ENCODE results near the gene SLC27A2.

The SLC27A2 gene

DNA sequence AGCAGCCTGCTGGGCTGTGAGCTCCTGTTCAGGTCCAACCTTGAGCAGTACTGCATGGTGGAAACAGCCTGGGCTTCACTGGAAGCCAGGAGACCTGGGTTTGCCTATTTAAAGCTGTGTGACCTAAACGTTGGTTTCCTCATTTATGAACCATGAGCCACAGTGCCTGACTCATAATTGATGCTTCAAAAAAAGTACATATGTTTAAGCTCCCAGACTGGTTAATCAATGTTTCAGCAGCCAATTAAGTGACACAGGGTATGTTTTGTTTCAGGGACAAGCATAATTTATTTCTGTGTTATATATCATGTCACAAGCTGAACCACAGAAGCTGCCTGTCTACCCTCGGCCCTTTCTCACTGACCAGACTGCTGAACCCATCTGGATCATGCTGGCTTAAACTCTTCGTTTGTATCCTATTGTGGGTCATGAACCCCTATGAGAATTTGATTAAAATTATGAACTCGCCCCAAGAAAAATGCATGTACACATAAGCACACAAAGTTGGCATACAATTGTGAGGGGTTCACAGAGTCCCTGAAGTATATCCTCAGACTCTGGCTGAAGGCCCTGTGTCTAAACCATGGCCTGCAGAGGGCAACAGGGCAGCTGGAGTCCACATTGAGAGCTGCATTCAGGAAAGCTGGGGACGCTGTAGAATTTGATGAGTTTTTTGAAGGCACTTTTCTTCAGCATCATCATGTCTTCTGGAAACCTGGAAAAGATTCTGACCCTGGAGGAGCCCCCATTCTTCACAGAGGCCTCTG, 59.9 kb downstream of the SLC27A2 start:
- no peaks in the 10 kb centered on the region for H3K9me3 ChIP-seq (ENCODE audit: insufficient read depth, low read depth, low read length)
- 96% methylated on average over 5 of the region's 5 CpGs for WGBS
- no peaks in the 10 kb centered on the region for H3K4me1 ChIP-seq (ENCODE audit: insufficient read depth, low read length)
- no peak overlapping the region for H3K27ac ChIP-seq (ENCODE audit: low read depth, low read length)
- H3K9ac ChIP-seq (ENCODE audit: low read depth, low read length): no peak overlapping the region
- H3K36me3 ChIP-seq (ENCODE audit: insufficient read depth, low read length): no peaks in the 10 kb centered on the region
- no peak overlapping the region for H3K4me3 ChIP-seq (ENCODE audit: low read length)
- H3K27me3 ChIP-seq (ENCODE audit: insufficient read depth, low read length): no peaks in the 10 kb centered on the region

DNA sequence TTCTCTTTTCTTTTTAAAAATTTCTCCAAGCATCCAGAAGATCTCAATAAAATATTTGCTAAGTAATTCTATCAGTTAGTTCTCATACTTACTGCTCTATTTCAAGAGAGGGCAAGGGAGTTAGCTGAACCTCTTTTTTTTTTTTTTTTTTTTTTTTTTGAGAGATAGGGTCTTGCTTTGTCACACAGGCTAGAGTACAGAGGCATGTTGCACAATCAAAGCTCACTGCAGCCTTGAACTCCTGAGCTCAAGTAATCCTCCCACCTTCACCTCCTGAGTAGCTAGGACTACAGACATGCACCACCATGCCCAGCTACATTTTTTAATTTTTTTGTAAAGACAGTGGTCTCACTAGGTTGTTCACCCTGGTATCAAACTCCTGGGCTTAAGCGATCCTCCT, 62.2 kb downstream of the SLC27A2 start:
- WGBS: 93% methylated on average over 1 of the region's 1 CpG
- no peaks in the 10 kb centered on the region for H3K9me3 ChIP-seq (ENCODE audit: insufficient read depth, low read depth, low read length)
- no peaks in the 10 kb centered on the region for H3K36me3 ChIP-seq (ENCODE audit: insufficient read depth, low read length)
- H3K4me1 ChIP-seq (ENCODE audit: insufficient read depth, low read length): no peaks in the 10 kb centered on the region
- H3K27me3 ChIP-seq (ENCODE audit: insufficient read depth, low read length): no peaks in the 10 kb centered on the region
- no peak overlapping the region for H3K27ac ChIP-seq (ENCODE audit: low read depth, low read length)
- no peak overlapping the region for H3K4me3 ChIP-seq (ENCODE audit: low read length)
- no peak overlapping the region for H3K9ac ChIP-seq (ENCODE audit: low read depth, low read length)

DNA sequence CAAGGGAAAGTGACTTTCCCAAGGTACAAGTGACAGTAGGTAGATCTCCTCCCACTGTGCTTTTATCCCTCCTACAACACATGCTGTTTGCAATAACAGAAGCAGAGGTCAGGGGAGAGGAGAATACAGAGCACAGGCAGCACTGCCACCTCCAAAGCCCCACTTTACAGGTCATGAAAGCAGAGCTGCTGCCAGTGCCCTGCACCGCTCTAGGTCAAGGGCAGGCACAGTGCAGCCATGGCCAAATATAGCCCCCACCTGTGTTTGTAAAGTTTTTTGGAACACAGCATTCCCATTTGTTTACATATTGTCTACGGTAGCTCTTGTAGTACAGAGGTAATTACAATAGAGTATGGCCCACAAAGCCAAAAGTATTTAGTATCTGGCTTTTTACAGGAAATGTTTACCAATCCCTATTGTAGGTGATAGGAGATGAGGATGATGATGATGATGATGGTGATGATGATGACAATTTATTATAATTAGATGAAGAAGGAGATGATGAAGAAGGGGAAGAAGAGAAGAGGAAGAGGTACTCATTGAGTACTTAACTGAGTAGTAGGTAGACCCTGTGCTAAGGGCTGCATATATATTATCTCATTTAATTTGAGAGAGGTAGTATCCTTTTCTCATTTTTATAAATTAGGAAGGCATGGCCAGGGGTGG, 63.1 kb downstream of the SLC27A2 start:
- Histone ChIP-seq H3K27ac (ENCODE audit: low read depth, low read length) (no peak overlapping the region), H3K36me3 (ENCODE audit: insufficient read depth, low read length) (no peaks in the 10 kb centered on the region)
- 95% methylated on average over 2 of the region's 2 CpGs for WGBS

DNA sequence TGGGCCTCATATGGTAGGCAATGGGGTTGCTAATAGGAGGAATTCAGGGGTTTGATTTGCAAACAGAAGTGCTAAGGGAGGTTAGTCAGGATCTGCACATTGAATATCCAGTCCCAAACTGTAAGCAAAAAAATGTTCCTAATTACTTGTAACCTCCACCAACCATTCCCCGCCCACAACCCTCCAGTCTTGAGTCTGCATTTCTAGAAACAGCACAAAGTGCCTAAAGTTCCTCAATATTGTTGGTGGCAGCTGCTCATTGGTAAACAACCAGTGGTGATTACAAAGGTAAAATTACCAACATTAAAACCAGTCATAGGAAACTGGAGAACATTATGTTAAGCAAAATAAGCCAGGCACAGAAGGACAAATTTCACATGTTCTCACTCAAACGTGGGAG, 64.6 kb downstream of the SLC27A2 start:
- Histone ChIP-seq H3K27ac (ENCODE audit: low read depth, low read length) (no peak overlapping the region), H3K9ac (ENCODE audit: low read depth, low read length) (no peak overlapping the region), H3K4me3 (ENCODE audit: low read length) (no peak overlapping the region), H3K9me3 (ENCODE audit: insufficient read depth, low read depth, low read length) (no peaks in the 10 kb centered on the region), H3K4me1 (ENCODE audit: insufficient read depth, low read length) (no peaks in the 10 kb centered on the region), H3K27me3 (ENCODE audit: insufficient read depth, low read length) (no peaks in the 10 kb centered on the region), H3K36me3 (ENCODE audit: insufficient read depth, low read length) (no peaks in the 10 kb centered on the region)
- 93% methylated on average over 2 of the region's 2 CpGs for WGBS

More for the DNA sequence above, 63.1 kb downstream of the SLC27A2 start:
- H3K4me1 ChIP-seq (ENCODE audit: insufficient read depth, low read length): no peaks in the 10 kb centered on the region
- H3K27me3 ChIP-seq (ENCODE audit: insufficient read depth, low read length): no peaks in the 10 kb centered on the region
- H3K9ac ChIP-seq (ENCODE audit: low read depth, low read length): no peak overlapping the region
- no peak overlapping the region for H3K4me3 ChIP-seq (ENCODE audit: low read length)
- no peaks in the 10 kb centered on the region for H3K9me3 ChIP-seq (ENCODE audit: insufficient read depth, low read depth, low read length)

DNA sequence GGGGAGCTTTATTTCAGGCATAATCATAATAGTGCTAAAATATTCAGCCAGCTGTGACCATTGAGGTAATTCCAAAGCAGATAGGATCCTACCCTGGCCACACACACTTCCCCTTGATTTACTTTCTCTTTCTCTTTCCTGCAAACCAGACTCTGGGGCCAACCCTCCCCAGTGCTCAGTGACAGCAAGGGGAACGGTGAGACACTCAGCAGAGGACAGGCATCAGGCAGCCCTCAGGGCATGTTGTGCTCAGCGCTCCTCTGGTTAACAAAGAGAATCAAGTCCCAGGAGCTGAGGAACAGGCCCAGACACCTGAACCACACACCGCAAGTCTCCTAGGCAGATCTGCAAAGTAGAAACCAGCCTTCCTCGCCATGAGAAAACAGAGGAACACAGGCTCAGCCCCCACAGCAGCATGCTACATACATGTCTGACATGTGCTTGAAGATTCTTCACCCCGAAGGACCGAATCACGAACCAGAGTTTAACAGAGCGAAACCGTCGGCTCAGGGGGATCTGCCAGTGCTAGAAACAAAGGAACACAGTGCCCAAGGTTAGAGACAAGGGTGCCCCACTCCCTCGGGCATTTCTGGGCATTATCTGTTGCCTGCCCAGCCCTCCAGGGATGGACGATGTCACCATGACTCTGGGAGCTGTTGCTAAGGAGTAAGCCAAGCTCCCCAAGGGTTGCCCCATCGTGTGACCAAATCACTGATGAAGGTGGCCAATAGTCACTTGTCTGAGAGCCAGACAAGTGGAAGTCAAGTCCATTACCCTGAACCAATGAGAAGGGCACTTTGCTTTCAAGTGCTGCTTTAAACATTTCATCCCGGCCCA, 66.0 kb downstream of the SLC27A2 start:
- H3K36me3 ChIP-seq (ENCODE audit: insufficient read depth, low read length): no peaks in the 10 kb centered on the region
- H3K9me3 ChIP-seq (ENCODE audit: insufficient read depth, low read depth, low read length): no peaks in the 10 kb centered on the region
- no peaks in the 10 kb centered on the region for H3K27me3 ChIP-seq (ENCODE audit: insufficient read depth, low read length)
- no peak overlapping the region for H3K4me3 ChIP-seq (ENCODE audit: low read length)
- 91% methylated on average over 14 of the region's 14 CpGs for WGBS
- no peak overlapping the region for H3K9ac ChIP-seq (ENCODE audit: low read depth, low read length)
- no peaks in the 10 kb centered on the region for H3K4me1 ChIP-seq (ENCODE audit: insufficient read depth, low read length)
- H3K27ac ChIP-seq (ENCODE audit: low read depth, low read length): no peak overlapping the region

DNA sequence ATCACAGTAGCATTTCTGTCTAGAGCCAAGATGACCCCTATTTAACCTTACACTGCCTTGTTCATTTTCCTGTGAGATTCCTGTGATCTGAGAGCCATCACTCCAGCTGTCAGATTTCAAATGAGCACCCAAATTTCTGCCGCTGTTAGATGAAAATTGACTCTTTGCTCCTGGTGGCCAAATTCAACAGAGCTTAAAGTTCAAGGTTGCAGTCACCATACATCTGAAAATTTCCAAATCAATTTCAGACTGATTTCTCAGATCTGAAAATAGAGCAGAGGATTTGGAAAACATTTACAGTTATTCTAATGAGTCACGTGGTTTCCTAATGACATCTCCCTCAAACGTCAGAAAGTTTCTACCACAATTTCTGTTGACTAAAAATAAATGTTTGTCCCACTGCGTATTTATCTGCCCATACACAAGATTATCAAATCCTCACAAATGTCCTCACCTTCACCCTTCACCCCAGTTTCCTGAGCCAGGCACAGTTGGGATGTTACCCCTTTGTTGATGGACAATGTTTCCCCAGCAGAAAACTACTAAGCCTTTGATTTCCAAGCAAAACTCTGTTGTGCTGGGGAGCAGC, 67.1 kb downstream of the SLC27A2 start:
- Histone ChIP-seq H3K36me3 (ENCODE audit: insufficient read depth, low read length) (no peaks in the 10 kb centered on the region), H3K27ac (ENCODE audit: low read depth, low read length) (no peak overlapping the region), H3K27me3 (ENCODE audit: insufficient read depth, low read length) (no peaks in the 10 kb centered on the region), H3K9me3 (ENCODE audit: insufficient read depth, low read depth, low read length) (no peaks in the 10 kb centered on the region), H3K9ac (ENCODE audit: low read depth, low read length) (no peak overlapping the region), H3K4me3 (ENCODE audit: low read length) (no peak overlapping the region), H3K4me1 (ENCODE audit: insufficient read depth, low read length) (no peaks in the 10 kb centered on the region)
- WGBS: 92% methylated on average over 4 of the region's 4 CpGs

DNA sequence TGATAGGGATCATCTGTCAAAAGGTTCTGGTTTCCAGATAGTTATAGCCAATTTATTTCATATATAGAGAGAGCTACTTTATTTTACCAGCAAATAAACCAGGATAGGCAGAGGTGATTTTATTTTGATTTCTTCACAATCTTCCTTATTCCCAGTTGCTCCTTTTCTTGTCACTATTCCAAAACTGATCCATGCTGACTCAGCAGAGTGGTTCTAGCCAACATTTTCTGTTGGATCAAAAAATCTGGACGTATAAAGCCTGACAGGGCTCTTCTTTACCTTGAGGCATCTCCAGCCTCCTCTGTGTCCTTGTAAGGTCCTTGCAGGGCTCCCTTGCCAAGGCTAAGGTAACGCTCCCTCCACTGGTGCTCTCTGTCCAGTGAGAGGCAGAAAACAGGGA, 67.7 kb downstream of the SLC27A2 start:
- WGBS: 87% methylated on average over 2 of the region's 2 CpGs
- H3K27me3 ChIP-seq (ENCODE audit: insufficient read depth, low read length): no peaks in the 10 kb centered on the region
- no peak overlapping the region for H3K27ac ChIP-seq (ENCODE audit: low read depth, low read length)
- H3K36me3 ChIP-seq (ENCODE audit: insufficient read depth, low read length): no peaks in the 10 kb centered on the region
- H3K9ac ChIP-seq (ENCODE audit: low read depth, low read length): no peak overlapping the region
- H3K4me1 ChIP-seq (ENCODE audit: insufficient read depth, low read length): no peaks in the 10 kb centered on the region
- H3K9me3 ChIP-seq (ENCODE audit: insufficient read depth, low read depth, low read length): no peaks in the 10 kb centered on the region
- no peak overlapping the region for H3K4me3 ChIP-seq (ENCODE audit: low read length)

DNA sequence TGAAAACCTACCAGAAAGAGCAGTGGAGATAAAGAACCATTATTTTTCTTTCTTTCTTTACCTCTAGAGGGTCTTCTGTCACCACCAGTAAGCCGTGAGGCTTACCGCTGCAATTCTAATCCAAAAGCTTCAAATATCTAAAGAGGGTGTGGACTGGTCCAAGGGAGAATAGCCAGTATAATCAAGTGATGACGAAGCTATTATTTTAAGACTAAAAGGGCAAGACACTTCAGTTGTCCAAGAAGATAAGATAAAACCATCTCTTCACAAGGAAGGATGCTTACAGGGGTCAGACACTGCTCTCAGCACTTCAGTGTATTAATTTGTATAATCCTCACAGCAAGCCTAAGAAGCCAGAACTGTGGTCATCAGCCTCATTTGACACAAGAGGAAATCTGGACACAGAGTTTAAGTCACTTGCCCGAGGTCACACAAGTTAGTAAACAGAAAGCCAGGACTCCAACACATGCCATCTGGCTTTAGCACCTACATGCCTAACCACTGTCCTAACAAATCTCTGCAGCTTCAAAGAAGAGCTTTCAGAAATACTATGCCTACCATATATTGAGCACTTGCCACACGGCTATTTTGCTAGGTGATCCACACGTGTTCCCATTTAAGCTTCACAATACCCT, 68.9 kb downstream of the SLC27A2 start:
- Histone ChIP-seq H3K4me1 (ENCODE audit: insufficient read depth, low read length) (no peaks in the 10 kb centered on the region), H3K36me3 (ENCODE audit: insufficient read depth, low read length) (no peaks in the 10 kb centered on the region), H3K9me3 (ENCODE audit: insufficient read depth, low read depth, low read length) (no peaks in the 10 kb centered on the region), H3K27ac (ENCODE audit: low read depth, low read length) (no peak overlapping the region), H3K4me3 (ENCODE audit: low read length) (no peak overlapping the region), H3K9ac (ENCODE audit: low read depth, low read length) (no peak overlapping the region), H3K27me3 (ENCODE audit: insufficient read depth, low read length) (no peaks in the 10 kb centered on the region)
- 88% methylated on average over 6 of the region's 6 CpGs for WGBS

DNA sequence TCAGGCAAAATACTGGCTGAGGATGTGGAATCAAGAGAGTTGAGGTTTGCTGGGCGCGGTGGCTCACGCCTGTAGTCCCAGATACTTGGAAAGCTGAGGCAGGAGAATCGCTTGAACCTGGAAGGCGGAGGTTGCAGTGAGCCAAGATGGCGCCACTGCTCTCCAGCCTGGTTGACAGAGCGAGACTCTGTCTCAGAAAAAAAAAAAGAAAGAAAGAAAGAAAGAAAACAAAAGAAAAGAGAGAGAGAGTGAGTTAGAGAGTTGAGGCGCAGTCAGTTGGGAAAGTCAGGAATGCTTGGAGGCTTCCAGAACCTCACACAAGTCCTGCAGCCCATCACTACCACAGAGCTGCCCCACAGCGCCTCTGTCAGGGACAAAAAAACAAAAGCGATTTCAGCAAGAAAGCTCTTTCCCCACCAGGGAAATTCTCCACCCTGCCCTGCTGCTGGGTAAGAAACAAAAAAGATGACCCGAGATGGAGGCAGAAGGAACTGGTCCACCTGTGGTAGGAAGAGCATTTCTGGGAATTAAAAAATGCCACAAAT, 69.7 kb downstream of the SLC27A2 start:
- no peak overlapping the region for H3K27ac ChIP-seq (ENCODE audit: low read depth, low read length)
- no peaks in the 10 kb centered on the region for H3K4me1 ChIP-seq (ENCODE audit: insufficient read depth, low read length)
- no peak overlapping the region for H3K9ac ChIP-seq (ENCODE audit: low read depth, low read length)
- H3K9me3 ChIP-seq (ENCODE audit: insufficient read depth, low read depth, low read length): no peaks in the 10 kb centered on the region
- H3K36me3 ChIP-seq (ENCODE audit: insufficient read depth, low read length): no peaks in the 10 kb centered on the region
- 92% methylated on average over 11 of the region's 11 CpGs for WGBS
- no peaks in the 10 kb centered on the region for H3K27me3 ChIP-seq (ENCODE audit: insufficient read depth, low read length)
- H3K4me3 ChIP-seq (ENCODE audit: low read length): no peak overlapping the region

DNA sequence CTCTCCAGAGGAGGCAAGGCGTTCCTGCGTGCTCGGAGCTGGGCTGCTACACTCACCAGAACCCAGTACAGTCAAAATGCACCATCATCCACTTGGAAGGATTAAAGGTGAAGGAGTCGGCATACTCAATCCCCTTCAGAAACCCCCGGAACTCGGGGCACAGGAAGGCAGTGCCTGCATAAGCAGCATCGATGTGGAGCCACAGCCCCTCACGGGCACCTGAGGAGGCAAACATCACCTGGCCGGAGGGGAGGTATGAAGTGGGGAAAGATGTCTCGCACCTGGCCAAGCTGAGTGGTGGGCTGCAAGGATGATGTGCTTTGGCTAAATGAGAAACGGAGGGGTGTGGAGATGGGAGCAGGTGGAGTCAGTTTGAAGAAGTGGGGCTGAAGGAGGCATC, 70.6 kb downstream of the SLC27A2 start:
- Histone ChIP-seq H3K27ac (ENCODE audit: low read depth, low read length) (no peak overlapping the region), H3K9ac (ENCODE audit: low read depth, low read length) (no peak overlapping the region), H3K27me3 (ENCODE audit: insufficient read depth, low read length) (no peaks in the 10 kb centered on the region), H3K9me3 (ENCODE audit: insufficient read depth, low read depth, low read length) (no peaks in the 10 kb centered on the region), H3K36me3 (ENCODE audit: insufficient read depth, low read length) (no peaks in the 10 kb centered on the region), H3K4me1 (ENCODE audit: insufficient read depth, low read length) (no peaks in the 10 kb centered on the region), H3K4me3 (ENCODE audit: low read length) (no peak overlapping the region)
- 97% methylated on average over 11 of the region's 11 CpGs for WGBS
